ENCODE measurements around the gene ADRA2A. TPM values are rescaled to one million over a fixed set of nuclear protein-coding genes. Genes with fewer than 3 reads are reported as not detected.

The ADRA2A gene
- total RNA-seq, 1 experiment from 2014 or later = 1.7 TPM

DNA sequence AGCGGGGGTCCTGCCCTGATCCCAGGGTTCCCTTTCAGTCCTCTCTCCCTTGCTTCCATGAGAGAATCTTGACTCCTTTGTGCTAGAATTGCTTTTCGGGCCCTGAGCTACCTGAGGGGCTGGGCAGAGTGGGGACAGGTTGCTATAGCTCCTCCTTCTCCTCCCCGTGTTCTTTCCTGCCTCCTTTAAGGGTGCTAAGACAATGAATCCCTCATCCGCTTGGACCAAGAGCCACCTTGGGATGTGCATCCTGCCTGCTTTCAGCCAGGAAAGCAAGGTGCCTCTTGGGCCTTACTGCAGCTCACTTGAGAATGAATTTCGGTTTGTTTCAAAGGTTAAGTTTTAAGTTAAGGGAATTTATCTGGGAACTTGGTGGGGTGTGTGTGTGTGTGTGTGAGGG lies 53.6 kb downstream of the ADRA2A start (continued):
- TF ChIP-seq ELF4 (CRISPR knock-in tag; IDR thresholded peaks at IDR 0.05; ENCODE audit: low read depth) (no peak), MXD4 (CRISPR knock-in tag; IDR thresholded peaks at IDR 0.05; ENCODE audit: borderline replicate concordance) (no peak), RORB (CRISPR knock-in tag; IDR thresholded peaks at IDR 0.05) (no peak)

Other genes with a start within 250 kb of the ADRA2A start
- 27.0 to 32.9 TPM (median 32.7 TPM) in 3 replicates for gene PDCD4, start 205.1 kb upstream of the ADRA2A start, total RNA-seq (2021)
- gene BBIP1, start 157.8 kb upstream of the ADRA2A start, total RNA-seq (2021) = 19.0 to 26.7 TPM (median 23.3 TPM) in 3 replicates
- 21.6 to 24.7 TPM (median 23.6 TPM) in 3 replicates for gene SHOC2, start 157.4 kb upstream of the ADRA2A start, total RNA-seq (2021)